GM13976 (cell line): ENCODE results near the gene PRKAR1B.

ENCODE experiments used
- DNase-seq: peaks from one replicate; pipeline ENCODE4 v3.0.0; 2012; ENCODE audit warnings: low spot score
- CTCF ChIP-seq: IDR thresholded peaks from 2 replicates; pipeline ENCODE4 v1.5.1; 2012; ENCODE audit warnings: borderline replicate concordance, mild to moderate bottlenecking; ENCODE audit not compliant: insufficient read depth; ENCODE audit errors: extremely low read depth, missing control alignments, control extremely low read depth
- in situ Hi-C: fragments of 300-500 bp; cut with MboI; formaldehyde crosslinking; loops from one replicate; pipeline ENCODE4 v1.12.0; 2022; ENCODE audit warnings: low sequenced_read_pairs, mixed read lengths, inconsistent platforms; ENCODE audit not compliant: unreplicated experiment

PRKAR1B gene

GRCh38 chr7:630111-630511, 97.0 kb downstream of the PRKAR1B start:
- no peak for TF ChIP-seq CTCF
- in situ Hi-C loops, result no loop called here
- no peak for DNase-seq

DNA sequence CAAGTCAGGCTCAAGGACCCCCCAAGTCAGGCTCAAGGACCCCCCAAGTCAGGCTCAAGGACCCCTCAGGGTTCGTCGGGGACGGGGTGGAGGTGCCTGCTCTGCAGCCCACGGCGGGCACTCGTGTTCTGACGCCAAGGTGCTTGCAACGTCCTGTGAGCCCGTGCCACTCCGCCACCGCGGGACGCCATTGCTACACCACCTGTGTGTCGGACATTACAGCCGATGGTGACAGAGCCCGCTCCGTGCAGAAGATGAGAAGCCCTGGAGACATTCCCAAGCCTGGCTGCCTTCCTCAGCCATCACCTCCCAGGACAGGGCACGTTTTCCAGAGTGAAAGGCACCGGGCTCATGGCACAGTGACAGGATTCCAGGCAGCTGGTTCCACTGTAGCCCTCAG, 98.3 kb downstream of the PRKAR1B start:
- no peak for TF ChIP-seq CTCF
- DNase-seq, result no peak
- in situ Hi-C loops, result no loop called here

DNA sequence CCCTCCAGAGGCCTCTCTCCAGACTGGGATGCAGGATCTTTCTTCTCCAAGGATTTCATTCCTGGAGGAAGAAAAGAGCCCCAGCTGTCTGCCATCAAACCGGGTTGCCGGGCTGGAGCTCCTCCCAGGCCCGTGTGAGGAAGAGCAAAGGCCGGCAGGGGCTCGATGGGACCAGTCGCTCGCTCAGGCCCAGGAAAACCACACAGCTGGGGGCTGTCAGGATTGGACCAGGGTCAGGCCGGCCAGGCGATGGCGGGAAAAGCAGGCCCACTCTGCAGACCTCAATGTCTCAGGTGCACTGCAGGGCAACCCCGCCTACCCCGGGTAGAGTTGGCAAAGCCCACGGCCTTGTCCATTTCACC, 98.7 kb downstream of the PRKAR1B start:
- in situ Hi-C loops, result no loop called here
- DNase-seq, result no peak
- TF ChIP-seq CTCF, result no peak

GRCh38 chr7:627661-628401, 99.2 kb downstream of the PRKAR1B start:
- in situ Hi-C loops, result no loop called here
- no peak for DNase-seq
- no peak for TF ChIP-seq CTCF

DNA sequence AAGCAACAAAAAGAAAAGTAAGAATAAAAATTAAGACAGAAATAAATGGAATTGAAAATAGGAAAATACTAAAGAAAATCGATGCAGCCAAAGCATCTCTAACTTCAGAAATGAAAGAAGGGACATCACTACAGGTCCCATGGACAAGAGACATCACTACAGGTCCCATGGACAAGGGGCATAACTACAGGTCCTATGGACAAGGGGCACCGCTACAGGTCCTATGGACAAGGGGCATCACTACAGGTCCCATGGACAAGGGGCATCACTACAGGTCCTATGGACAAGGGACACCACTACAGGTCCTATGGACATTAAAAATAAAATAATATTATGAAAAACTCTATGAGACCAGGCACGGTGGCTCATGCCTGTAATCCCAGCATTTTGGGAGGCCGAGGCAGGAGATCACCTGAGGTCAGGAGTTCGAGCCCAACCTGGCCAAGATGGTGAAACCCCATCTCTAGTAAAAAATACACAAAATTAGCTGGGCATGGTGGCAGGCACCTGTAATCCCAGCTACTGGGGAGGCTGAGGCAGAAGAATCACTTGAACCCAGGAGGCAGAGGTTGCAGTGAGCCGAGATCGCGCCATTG, 101.6 kb downstream of the PRKAR1B start:
- no peak for TF ChIP-seq CTCF
- in situ Hi-C loops, result no loop called here
- DNase-seq, result no peak

- TF ChIP-seq CTCF, result no peak
- DNase-seq, result no peak
- in situ Hi-C loops, result no loop called here
These were observed 103.6 kb downstream of the PRKAR1B start for GRCh38 chr7:623464-623863.
